Measurements from ENCODE around the gene NUMA1. TPM values are rescaled to one million over a fixed set of nuclear protein-coding genes. Genes with fewer than 3 reads are reported as not detected.

Gene NUMA1
- total RNA-seq, 1 donor from 2014 or later, result 157 TPM

GRCh38 chr11:72112978-72113808, 32.9 kb upstream of the NUMA1 start:
- TF ChIP-seq, protein P1, sequence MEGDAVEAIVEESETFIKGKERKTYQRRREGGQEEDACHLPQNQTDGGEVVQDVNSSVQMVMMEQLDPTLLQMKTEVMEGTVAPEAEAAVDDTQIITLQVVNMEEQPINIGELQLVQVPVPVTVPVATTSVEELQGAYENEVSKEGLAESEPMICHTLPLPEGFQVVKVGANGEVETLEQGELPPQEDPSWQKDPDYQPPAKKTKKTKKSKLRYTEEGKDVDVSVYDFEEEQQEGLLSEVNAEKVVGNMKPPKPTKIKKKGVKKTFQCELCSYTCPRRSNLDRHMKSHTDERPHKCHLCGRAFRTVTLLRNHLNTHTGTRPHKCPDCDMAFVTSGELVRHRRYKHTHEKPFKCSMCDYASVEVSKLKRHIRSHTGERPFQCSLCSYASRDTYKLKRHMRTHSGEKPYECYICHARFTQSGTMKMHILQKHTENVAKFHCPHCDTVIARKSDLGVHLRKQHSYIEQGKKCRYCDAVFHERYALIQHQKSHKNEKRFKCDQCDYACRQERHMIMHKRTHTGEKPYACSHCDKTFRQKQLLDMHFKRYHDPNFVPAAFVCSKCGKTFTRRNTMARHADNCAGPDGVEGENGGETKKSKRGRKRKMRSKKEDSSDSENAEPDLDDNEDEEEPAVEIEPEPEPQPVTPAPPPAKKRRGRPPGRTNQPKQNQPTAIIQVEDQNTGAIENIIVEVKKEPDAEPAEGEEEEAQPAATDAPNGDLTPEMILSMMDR (IDR thresholded peaks at IDR 0.05; ENCODE audit: insufficient read depth, low read length, poor library complexity, severe bottlenecking), result no peak
- no peak for DNase-seq (ENCODE audit: low read depth)

DNA sequence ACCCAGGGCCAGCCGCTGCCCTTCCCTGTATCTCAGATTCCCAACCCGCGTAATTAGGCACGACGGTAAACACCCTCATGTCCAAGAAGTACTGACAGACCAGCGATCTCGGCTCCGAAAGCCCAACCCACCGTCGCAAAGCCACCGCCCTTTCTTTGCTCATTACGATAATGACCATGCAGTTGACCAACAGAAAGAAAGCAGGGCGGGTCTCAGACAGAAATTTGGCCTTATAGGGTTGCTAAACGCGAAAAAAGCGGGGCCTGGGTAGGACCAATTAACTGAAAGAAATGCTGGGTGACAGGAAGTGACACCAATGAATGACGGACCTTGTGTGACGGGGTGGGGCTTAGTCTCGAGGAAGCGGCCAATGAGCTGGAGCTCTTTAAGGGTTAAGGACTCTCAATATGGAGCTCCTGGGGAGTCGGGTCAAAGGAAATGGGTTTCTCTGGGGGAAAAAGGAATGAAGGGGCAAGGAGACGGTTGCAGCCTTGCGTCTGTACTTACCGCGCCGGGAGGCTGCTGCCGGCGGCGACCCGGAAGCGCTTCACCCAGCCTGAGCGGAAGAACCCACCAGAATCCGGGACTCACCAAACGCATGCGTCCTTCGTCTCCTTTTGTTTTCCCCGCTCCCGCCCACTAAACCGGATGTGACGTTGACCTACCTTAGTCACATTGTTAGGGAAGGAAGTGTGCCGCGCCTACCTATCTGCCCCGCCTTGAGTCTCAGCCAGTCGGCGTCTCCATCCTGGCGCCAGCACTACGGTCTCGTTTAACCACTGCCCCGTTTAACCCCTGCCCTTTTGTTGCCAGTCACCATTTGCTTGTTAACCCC, 32.0 kb upstream of the NUMA1 start, which contains the start of gene ANAPC15:
ANAPC15 (minus strand) TSS at position 553 of the 835 bp plus-strand sequence. CDS start 1,419 bp downstream, outside the sequence.
- H3K27me3 ChIP-seq (ENCODE audit: control insufficient read depth, insufficient read depth, low read length), result no peaks in the 10 kb centered on the region
- H3K36me3 ChIP-seq (ENCODE audit: control insufficient read depth, insufficient read depth, low read length), result no peaks in the 10 kb centered on the region
- DNase-seq (ENCODE audit: low read depth), result peak; percentile 99
- TF ChIP-seq, protein P1 (IDR thresholded peaks at IDR 0.05; ENCODE audit: insufficient read depth, low read length, poor library complexity, severe bottlenecking), result no peak
- H3K4me3 ChIP-seq (ENCODE audit: low read depth, low read length), result peak within 1 kb of the TSS; percentile 55

More at GRCh38 chr11:72112978-72113808, 32.9 kb upstream of the NUMA1 start:
- Histone ChIP-seq H3K4me3 (ENCODE audit: low read depth, low read length) (peak overlapping the region; percentile 15), H3K36me3 (ENCODE audit: control insufficient read depth, insufficient read depth, low read length) (no peaks in the 10 kb centered on the region), H3K27me3 (ENCODE audit: control insufficient read depth, insufficient read depth, low read length) (no peaks in the 10 kb centered on the region)

GRCh38 chr11:72111300-72112142, 31.2 kb upstream of the NUMA1 start:
- H3K4me3 ChIP-seq (ENCODE audit: low read depth, low read length), result peak overlapping the region; percentile 55
- no peaks in the 10 kb centered on the region for H3K36me3 ChIP-seq (ENCODE audit: control insufficient read depth, insufficient read depth, low read length)
- no peak for DNase-seq (ENCODE audit: low read depth)
- H3K27me3 ChIP-seq (ENCODE audit: control insufficient read depth, insufficient read depth, low read length), result no peaks in the 10 kb centered on the region
- TF ChIP-seq, protein P1 (IDR thresholded peaks at IDR 0.05; ENCODE audit: insufficient read depth, low read length, poor library complexity, severe bottlenecking), result no peak

DNA sequence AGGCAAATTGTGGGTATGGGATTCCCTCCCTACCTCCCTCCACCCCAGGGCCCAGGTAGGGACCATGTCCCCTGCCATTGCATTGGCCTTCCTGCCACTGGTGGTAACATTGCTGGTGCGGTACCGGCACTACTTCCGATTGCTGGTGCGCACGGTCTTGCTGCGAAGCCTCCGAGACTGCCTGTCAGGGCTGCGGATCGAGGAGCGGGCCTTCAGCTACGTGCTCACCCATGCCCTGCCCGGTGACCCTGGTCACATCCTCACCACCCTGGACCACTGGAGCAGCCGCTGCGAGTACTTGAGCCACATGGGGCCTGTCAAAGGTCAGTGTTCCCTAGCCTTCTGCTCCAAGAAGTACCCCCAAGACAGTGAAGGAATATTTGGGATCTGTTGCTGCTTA, 25.5 kb upstream of the NUMA1 start, which contains the start of gene TOMT:
TOMT (plus strand) TSS at position 37 of the 400 bp plus-strand sequence; CDS start at position 65, 28 bp downstream.
- TF ChIP-seq, protein P1 (IDR thresholded peaks at IDR 0.05; ENCODE audit: insufficient read depth, low read length, poor library complexity, severe bottlenecking), result no peak
- H3K36me3 ChIP-seq (ENCODE audit: control insufficient read depth, insufficient read depth, low read length), result no peaks in the 10 kb centered on the region
- no peak within 1 kb of the TSS for H3K4me3 ChIP-seq (ENCODE audit: low read depth, low read length)
- no peaks in the 10 kb centered on the region for H3K27me3 ChIP-seq (ENCODE audit: control insufficient read depth, insufficient read depth, low read length)
- DNase-seq (ENCODE audit: low read depth), result no peak

- no peak for DNase-seq (ENCODE audit: low read depth)
- no peaks in the 10 kb centered on the region for H3K27me3 ChIP-seq (ENCODE audit: control insufficient read depth, insufficient read depth, low read length)
- peak overlapping the region; percentile 25 for H3K4me3 ChIP-seq (ENCODE audit: low read depth, low read length)
- H3K36me3 ChIP-seq (ENCODE audit: control insufficient read depth, insufficient read depth, low read length), result no peaks in the 10 kb centered on the region
- TF ChIP-seq, protein P1 (IDR thresholded peaks at IDR 0.05; ENCODE audit: insufficient read depth, low read length, poor library complexity, severe bottlenecking), result no peak
Observed at GRCh38 chr11:72103754-72104167, 23.4 kb upstream of the NUMA1 start.
